CD4-positive, CD25-positive, alpha-beta regulatory T cell (primary cell): ENCODE measurements around the gene EPAS1. TPM values are rescaled to one million over a fixed set of nuclear protein-coding genes. Genes with fewer than 3 reads are reported as not detected.

Experiments used
- ATAC-seq, 2 donors: fragments of 150-1000 bp; cut with Tn5 transposase; one replicate each; pipeline ENCODE4 v1.10.0; 2021; ENCODE audit warnings: low read depth in 2 of 2, moderate number of reproducible peaks in 2 of 2, moderate library complexity in 1 of 2
- DNase-seq, 3 donors: peaks; one replicate each; pipeline versions ENCODE4 v3.0.0 to v3.0.0-alpha.2; 2012 to 2022; ENCODE audit warnings: mixed read lengths in 1 of 3
- H3K27ac ChIP-seq: one replicate; pipeline ENCODE4 v1.7.0; 2013; ENCODE audit warnings: mild to moderate bottlenecking, low read length; ENCODE audit not compliant: insufficient read depth, poor library complexity, severe bottlenecking
- H3K27me3 ChIP-seq: one replicate; pipeline ENCODE4 v1.7.0; 2013; ENCODE audit warnings: low read length; ENCODE audit not compliant: control insufficient read depth, insufficient read depth
- H3K36me3 ChIP-seq: one replicate; pipeline ENCODE4 v1.7.0; 2013; ENCODE audit warnings: mild to moderate bottlenecking, low read length, moderate library complexity; ENCODE audit not compliant: control insufficient read depth, insufficient read depth
- H3K4me1 ChIP-seq: 2 replicates; pipeline ENCODE4 v1.7.0; 2013; ENCODE audit warnings: mild to moderate bottlenecking, low read length; ENCODE audit not compliant: insufficient read depth, control insufficient read depth, poor library complexity, severe bottlenecking
- H3K4me3 ChIP-seq: one replicate; pipeline ENCODE4 v1.7.0; 2013; ENCODE audit warnings: low read depth, mild to moderate bottlenecking, low read length, moderate library complexity
- H3K9me3 ChIP-seq, 2 experiments: 1 replicate in 1 of 2; 2 replicates in 1 of 2; pipeline ENCODE4 v1.7.0; 2013; ENCODE audit warnings: low read length in 2 of 2, mild to moderate bottlenecking in 1 of 2, moderate library complexity in 1 of 2; ENCODE audit not compliant: control insufficient read depth in 2 of 2
- H3K27ac Mint-ChIP-seq, 3 donors: one replicate each; pipeline ENCODE4 v1.8.0; 2020 to 2022; ENCODE audit warnings: mild to moderate bottlenecking in 3 of 3, mixed read lengths in 3 of 3, moderate library complexity in 2 of 3
- H3K27me3 Mint-ChIP-seq: one replicate; pipeline ENCODE4 v1.8.0; 2022; ENCODE audit warnings: mild to moderate bottlenecking, mixed read lengths
- H3K36me3 Mint-ChIP-seq: one replicate; pipeline ENCODE4 v1.8.0; 2020; ENCODE audit warnings: mixed read lengths
- H3K4me1 Mint-ChIP-seq, 4 donors: one replicate each; pipeline ENCODE4 v1.8.0; 2020 to 2022; ENCODE audit warnings: mixed read lengths in 4 of 4, mild to moderate bottlenecking in 1 of 4
- H3K4me3 Mint-ChIP-seq, 4 donors: one replicate each; pipeline ENCODE4 v1.8.0; 2020 to 2022; ENCODE audit warnings: mild to moderate bottlenecking in 4 of 4, mixed read lengths in 4 of 4, moderate library complexity in 3 of 4
- H3K9me3 Mint-ChIP-seq, 7 donors: one replicate each; pipeline ENCODE4 v1.8.0; 2020 to 2022; ENCODE audit warnings: mixed read lengths in 7 of 7, mild to moderate bottlenecking in 3 of 7, moderate library complexity in 2 of 7
- polyA plus RNA-seq, 4 donors: library from polyadenylated mRNA; unstranded; fragments of 300-500 nt; fragmentation: Illumina TruSeq; gene quantifications; one replicate each; pipeline ENCODE4 v1.2.3, GENCODE V29; 2021
- total RNA-seq: library from RNA; stranded (reverse); gene quantifications from one replicate; pipeline ENCODE4 v1.2.3, GENCODE V29; 2022

The EPAS1 gene
- total and polyA plus RNA-seq, 5 donors from 2014 or later = 0.22 to 4.4 (median 0.31) TPM; not detected in 2

- H3K36me3 Mint-ChIP-seq = no peaks in the 10 kb centered on the region
- no peak overlapping the region for H3K27ac Mint-ChIP-seq
- H3K9me3 Mint-ChIP-seq = peaks cover 0 to 30% (median 5%) of the 10 kb centered on the region in 7 donors
- H3K4me1 Mint-ChIP-seq = no peaks in the 10 kb centered on the region
- H3K9me3 ChIP-seq = peaks cover 13 to 14% of the 10 kb centered on the region in 2 experiments
- H3K27ac ChIP-seq = no peak overlapping the region
- ATAC-seq (no peak), DNase-seq (no peak)
- H3K36me3 ChIP-seq = no peaks in the 10 kb centered on the region
- no peak overlapping the region for H3K4me3 ChIP-seq
- H3K4me3 Mint-ChIP-seq = no peak overlapping the region
- peaks cover 4% of the 10 kb centered on the region for H3K27me3 ChIP-seq
- H3K27me3 Mint-ChIP-seq = peaks cover 13% of the 10 kb centered on the region
- no peaks in the 10 kb centered on the region for H3K4me1 ChIP-seq
These were observed 116.4 kb downstream of the EPAS1 start for GRCh38 chr2:46413631-46414030.

DNA sequence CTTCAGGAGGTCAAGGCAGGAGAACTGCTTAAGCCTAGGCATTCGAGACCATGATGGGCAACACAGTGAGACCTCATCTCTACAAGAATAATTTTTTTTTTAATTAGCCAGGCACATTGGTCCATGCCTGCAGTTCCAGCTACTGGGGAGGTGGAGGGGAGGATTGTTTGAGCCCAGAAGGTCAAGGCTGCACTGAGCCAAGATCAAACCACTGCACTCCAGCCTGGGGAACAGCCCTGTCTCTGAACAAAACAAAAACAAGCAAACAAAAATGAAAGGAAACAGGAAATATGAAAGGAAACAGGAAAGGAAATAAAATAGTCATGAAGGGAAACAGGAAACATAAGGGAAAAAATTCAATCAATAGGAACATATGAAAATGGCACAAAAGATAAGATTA, 117.5 kb downstream of the EPAS1 start:
- no peaks in the 10 kb centered on the region for H3K4me1 ChIP-seq
- peaks cover 13 to 14% of the 10 kb centered on the region in 2 experiments for H3K9me3 ChIP-seq
- H3K27ac ChIP-seq = no peak overlapping the region
- no peak overlapping the region for H3K4me3 Mint-ChIP-seq
- H3K27me3 Mint-ChIP-seq = peaks cover 20% of the 10 kb centered on the region
- H3K4me3 ChIP-seq = no peak overlapping the region
- no peaks in the 10 kb centered on the region for H3K36me3 Mint-ChIP-seq
- H3K27me3 ChIP-seq = peaks cover 4% of the 10 kb centered on the region
- H3K9me3 Mint-ChIP-seq = peaks cover 0 to 30% (median 5%) of the 10 kb centered on the region in 7 donors
- DNase-seq = no peak
- H3K4me1 Mint-ChIP-seq = no peaks in the 10 kb centered on the region
- ATAC-seq = no peak
- no peaks in the 10 kb centered on the region for H3K36me3 ChIP-seq
- no peak overlapping the region for H3K27ac Mint-ChIP-seq

DNA sequence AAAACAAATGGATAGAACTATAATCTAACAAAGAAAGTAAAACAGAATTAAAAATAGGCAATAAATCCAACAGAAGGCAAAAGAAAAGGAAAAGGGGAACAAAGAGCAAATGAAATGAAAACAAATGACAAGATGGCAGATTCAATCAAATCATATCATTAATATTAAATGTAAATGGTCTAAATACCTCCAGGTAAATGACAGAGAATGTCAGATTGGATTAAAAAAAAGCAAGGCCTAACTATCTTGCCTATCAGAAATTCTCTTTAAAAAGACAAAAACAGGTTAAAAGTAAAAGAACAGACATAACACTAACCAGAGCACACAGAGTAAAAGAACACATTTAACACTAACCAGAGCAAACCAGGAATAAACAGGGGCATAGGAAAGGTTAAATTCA, 119.1 kb downstream of the EPAS1 start:
- ATAC-seq = no peak

GRCh38 chr2:46416739-46417403, 119.7 kb downstream of the EPAS1 start:
- no peak overlapping the region for H3K4me3 Mint-ChIP-seq
- Histone ChIP-seq H3K27me3 (peaks cover 2% of the 10 kb centered on the region), H3K4me1 (no peaks in the 10 kb centered on the region), H3K27ac (no peak overlapping the region), H3K36me3 (no peaks in the 10 kb centered on the region), H3K4me3 (no peak overlapping the region), H3K9me3 (peaks cover 13 to 14% of the 10 kb centered on the region in 2 experiments)
- DNase-seq (no peak), ATAC-seq (no peak)
- peaks cover 26% of the 10 kb centered on the region for H3K27me3 Mint-ChIP-seq
- no peaks in the 10 kb centered on the region for H3K36me3 Mint-ChIP-seq
- no peak overlapping the region for H3K27ac Mint-ChIP-seq
- no peaks in the 10 kb centered on the region for H3K4me1 Mint-ChIP-seq
- peaks cover 0 to 30% (median 4%) of the 10 kb centered on the region in 7 donors for H3K9me3 Mint-ChIP-seq

More for the DNA sequence above, 119.1 kb downstream of the EPAS1 start:
- Histone ChIP-seq H3K27ac (no peak overlapping the region), H3K4me1 (no peaks in the 10 kb centered on the region), H3K4me3 (no peak overlapping the region), H3K36me3 (no peaks in the 10 kb centered on the region), H3K9me3 (peaks cover 13 to 14% of the 10 kb centered on the region in 2 experiments), H3K27me3 (peaks cover 4% of the 10 kb centered on the region)
- no peaks in the 10 kb centered on the region for H3K36me3 Mint-ChIP-seq
- H3K27me3 Mint-ChIP-seq = peaks cover 26% of the 10 kb centered on the region
- H3K4me1 Mint-ChIP-seq = no peaks in the 10 kb centered on the region
- peaks cover 0 to 30% (median 4%) of the 10 kb centered on the region in 7 donors for H3K9me3 Mint-ChIP-seq
- H3K4me3 Mint-ChIP-seq = no peak overlapping the region
- no peak for DNase-seq
- no peak overlapping the region for H3K27ac Mint-ChIP-seq

DNA sequence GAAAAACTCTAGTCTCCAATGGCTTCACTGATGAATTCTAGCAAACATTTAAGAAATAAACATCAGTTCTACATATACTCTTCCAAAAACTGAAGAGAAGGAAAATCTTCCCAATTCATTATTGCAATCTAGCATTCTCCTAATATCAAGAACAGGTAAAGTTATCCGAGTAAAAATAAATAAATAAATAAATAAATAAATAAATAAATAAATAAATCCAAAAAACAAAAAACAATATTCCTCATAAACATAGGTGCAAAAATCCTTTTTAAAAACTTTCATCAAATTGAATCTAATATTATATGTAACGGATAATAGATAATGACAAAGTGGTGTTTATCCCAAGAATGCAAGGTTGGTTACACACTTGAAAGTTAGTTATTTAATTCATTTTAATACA, 123.7 kb downstream of the EPAS1 start:
- Mint-ChIP-seq H3K36me3 (no peaks in the 10 kb centered on the region), H3K27me3 (peaks cover 17% of the 10 kb centered on the region), H3K9me3 (peaks cover 0 to 21% (median 4%) of the 10 kb centered on the region in 7 donors), H3K27ac (no peak overlapping the region), H3K4me3 (no peak overlapping the region), H3K4me1 (no peaks in the 10 kb centered on the region)
- no peak for DNase-seq
- H3K27me3 ChIP-seq = no peaks in the 10 kb centered on the region
- no peak overlapping the region for H3K27ac ChIP-seq
- H3K36me3 ChIP-seq = no peaks in the 10 kb centered on the region
- H3K4me1 ChIP-seq = no peaks in the 10 kb centered on the region
- no peak for ATAC-seq
- peaks cover 9 to 14% of the 10 kb centered on the region in 2 experiments for H3K9me3 ChIP-seq
- H3K4me3 ChIP-seq = no peak overlapping the region

DNA sequence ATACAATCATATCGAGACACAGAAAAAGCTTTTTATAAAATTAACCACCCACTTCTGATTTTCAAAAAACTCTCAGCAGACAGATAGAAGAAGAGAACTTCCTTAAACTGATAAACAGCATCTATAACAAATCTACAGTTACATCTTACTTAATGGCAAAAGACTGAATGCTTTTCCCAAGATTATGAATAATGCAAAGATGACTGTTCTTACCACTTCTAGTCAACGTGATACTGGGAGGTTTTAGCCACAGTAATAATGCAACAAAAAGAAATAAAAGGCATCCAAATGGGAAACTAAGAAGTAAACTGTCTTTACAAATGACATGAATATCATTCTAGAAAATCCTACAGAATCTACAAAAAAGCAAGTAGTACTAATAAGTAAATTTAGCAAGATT, 124.2 kb downstream of the EPAS1 start:
- Mint-ChIP-seq H3K27me3 (peaks cover 17% of the 10 kb centered on the region), H3K9me3 (peaks cover 0 to 17% (median 4%) of the 10 kb centered on the region in 7 donors), H3K4me1 (no peaks in the 10 kb centered on the region), H3K4me3 (no peak overlapping the region), H3K36me3 (no peaks in the 10 kb centered on the region), H3K27ac (no peak overlapping the region)
- Histone ChIP-seq H3K27me3 (no peaks in the 10 kb centered on the region), H3K9me3 (peaks cover 6 to 11% of the 10 kb centered on the region in 2 experiments), H3K36me3 (no peaks in the 10 kb centered on the region), H3K4me1 (no peaks in the 10 kb centered on the region), H3K4me3 (no peak overlapping the region), H3K27ac (no peak overlapping the region)
- ATAC-seq (no peak), DNase-seq (no peak)

- H3K4me1 Mint-ChIP-seq = no peaks in the 10 kb centered on the region
- Histone ChIP-seq H3K27me3 (no peaks in the 10 kb centered on the region), H3K9me3 (no peaks in the 10 kb centered on the region), H3K4me1 (no peaks in the 10 kb centered on the region), H3K4me3 (no peak overlapping the region), H3K36me3 (no peaks in the 10 kb centered on the region), H3K27ac (no peak overlapping the region)
- peaks cover 0 to 5% (median 0%) of the 10 kb centered on the region in 7 donors for H3K9me3 Mint-ChIP-seq
- DNase-seq (no peak), ATAC-seq (no peak)
- no peak overlapping the region for H3K4me3 Mint-ChIP-seq
- H3K27me3 Mint-ChIP-seq = peaks cover 17% of the 10 kb centered on the region
- no peaks in the 10 kb centered on the region for H3K36me3 Mint-ChIP-seq
- H3K27ac Mint-ChIP-seq = no peak overlapping the region
These were observed 125.6 kb downstream of the EPAS1 start for GRCh38 chr2:46422717-46423394.
